ENCODE results near the gene CCDC57. TPM values are rescaled to one million over a fixed set of nuclear protein-coding genes. Genes with fewer than 3 reads are reported as not detected.

CCDC57 gene
- total and polyA plus RNA-seq, 9 of the 15 experiments (the other 6 are each of a cell fraction or from before 2014, with no cell fraction given) = 0.83 to 36.2 (median 13.6) TPM

DNA sequence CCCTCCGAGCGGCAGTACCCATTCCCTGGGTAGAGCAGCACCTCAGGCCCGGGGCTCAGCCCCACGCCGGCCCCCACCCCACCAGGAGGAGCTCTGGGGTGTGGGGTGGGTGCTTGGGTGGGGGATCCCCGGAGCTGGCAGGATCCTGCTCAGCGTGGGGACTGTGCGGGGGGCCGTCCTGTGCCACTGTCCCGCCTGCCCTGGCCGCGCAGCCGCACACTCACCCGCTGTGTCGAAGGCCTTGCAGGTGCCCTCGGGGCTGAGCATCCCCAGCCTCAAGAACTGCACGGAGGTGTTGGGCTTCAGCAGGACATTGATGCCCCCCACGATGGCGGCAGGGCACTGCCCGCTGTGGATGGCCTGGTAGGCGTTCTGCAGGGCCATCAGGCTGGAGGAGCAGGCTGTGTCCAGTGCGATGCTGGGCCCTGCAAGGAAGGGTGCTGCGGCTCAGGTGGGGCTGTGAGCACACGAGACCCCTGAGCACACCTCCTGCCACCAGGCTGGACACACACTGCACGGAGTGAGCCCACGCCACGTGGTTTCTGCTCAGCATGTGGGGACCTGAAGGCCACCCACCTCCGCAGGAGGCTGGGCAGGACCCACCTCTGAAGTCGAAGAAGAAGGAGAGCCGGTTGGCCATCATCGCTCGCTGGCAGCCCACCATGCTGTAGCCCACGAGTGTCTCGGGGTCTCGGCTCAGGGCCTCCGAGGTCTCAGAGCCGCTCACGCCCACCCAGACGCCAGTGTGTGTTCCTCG, 119.5 kb downstream of the CCDC57 start (continued):
- TF ChIP-seq, protein P1, sequence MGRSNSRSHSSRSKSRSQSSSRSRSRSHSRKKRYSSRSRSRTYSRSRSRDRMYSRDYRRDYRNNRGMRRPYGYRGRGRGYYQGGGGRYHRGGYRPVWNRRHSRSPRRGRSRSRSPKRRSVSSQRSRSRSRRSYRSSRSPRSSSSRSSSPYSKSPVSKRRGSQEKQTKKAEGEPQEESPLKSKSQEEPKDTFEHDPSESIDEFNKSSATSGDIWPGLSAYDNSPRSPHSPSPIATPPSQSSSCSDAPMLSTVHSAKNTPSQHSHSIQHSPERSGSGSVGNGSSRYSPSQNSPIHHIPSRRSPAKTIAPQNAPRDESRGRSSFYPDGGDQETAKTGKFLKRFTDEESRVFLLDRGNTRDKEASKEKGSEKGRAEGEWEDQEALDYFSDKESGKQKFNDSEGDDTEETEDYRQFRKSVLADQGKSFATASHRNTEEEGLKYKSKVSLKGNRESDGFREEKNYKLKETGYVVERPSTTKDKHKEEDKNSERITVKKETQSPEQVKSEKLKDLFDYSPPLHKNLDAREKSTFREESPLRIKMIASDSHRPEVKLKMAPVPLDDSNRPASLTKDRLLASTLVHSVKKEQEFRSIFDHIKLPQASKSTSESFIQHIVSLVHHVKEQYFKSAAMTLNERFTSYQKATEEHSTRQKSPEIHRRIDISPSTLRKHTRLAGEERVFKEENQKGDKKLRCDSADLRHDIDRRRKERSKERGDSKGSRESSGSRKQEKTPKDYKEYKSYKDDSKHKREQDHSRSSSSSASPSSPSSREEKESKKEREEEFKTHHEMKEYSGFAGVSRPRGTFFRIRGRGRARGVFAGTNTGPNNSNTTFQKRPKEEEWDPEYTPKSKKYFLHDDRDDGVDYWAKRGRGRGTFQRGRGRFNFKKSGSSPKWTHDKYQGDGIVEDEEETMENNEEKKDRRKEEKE (IDR thresholded peaks at IDR 0.05; ENCODE audit: borderline replicate concordance in 1 of 2, control insufficient read depth in 1 of 2, low read depth in 2 of 2, low read length in 1 of 2) = no peak
- TF ChIP-seq HDAC8 (tag; IDR thresholded peaks at IDR 0.05) (no peak), NR1H2 (CRISPR knock-in tag; IDR thresholded peaks at IDR 0.05) (no peak), ZNF140 (CRISPR knock-in tag; IDR thresholded peaks at IDR 0.05) (no peak), ETS1 (conservative IDR thresholded peaks at IDR 0.05; ENCODE audit: control insufficient read depth, low read depth, low read length) (0 out of 2 replicates have a peak, but pooled peaks have one; percentile 42), SP2 (IDR thresholded peaks at IDR 0.05; ENCODE audit: extremely low read depth, low read depth, low read length, poor library complexity, severe bottlenecking) (no peak), FOXP4 (CRISPR knock-in tag; IDR thresholded peaks at IDR 0.05; ENCODE audit: borderline replicate concordance) (no peak), RBM22 (IDR thresholded peaks at IDR 0.05; ENCODE audit: low read depth, low read length, poor library complexity, severe bottlenecking) (peak; percentile 18), ZNF134 (CRISPR knock-in tag; conservative IDR thresholded peaks at IDR 0.05) (no peak), PRPF4 (IDR thresholded peaks at IDR 0.05; ENCODE audit: insufficient read depth, low read depth, low read length, poor library complexity, severe bottlenecking) (peak; percentile 43)
- TF ChIP-seq, protein P2, sequence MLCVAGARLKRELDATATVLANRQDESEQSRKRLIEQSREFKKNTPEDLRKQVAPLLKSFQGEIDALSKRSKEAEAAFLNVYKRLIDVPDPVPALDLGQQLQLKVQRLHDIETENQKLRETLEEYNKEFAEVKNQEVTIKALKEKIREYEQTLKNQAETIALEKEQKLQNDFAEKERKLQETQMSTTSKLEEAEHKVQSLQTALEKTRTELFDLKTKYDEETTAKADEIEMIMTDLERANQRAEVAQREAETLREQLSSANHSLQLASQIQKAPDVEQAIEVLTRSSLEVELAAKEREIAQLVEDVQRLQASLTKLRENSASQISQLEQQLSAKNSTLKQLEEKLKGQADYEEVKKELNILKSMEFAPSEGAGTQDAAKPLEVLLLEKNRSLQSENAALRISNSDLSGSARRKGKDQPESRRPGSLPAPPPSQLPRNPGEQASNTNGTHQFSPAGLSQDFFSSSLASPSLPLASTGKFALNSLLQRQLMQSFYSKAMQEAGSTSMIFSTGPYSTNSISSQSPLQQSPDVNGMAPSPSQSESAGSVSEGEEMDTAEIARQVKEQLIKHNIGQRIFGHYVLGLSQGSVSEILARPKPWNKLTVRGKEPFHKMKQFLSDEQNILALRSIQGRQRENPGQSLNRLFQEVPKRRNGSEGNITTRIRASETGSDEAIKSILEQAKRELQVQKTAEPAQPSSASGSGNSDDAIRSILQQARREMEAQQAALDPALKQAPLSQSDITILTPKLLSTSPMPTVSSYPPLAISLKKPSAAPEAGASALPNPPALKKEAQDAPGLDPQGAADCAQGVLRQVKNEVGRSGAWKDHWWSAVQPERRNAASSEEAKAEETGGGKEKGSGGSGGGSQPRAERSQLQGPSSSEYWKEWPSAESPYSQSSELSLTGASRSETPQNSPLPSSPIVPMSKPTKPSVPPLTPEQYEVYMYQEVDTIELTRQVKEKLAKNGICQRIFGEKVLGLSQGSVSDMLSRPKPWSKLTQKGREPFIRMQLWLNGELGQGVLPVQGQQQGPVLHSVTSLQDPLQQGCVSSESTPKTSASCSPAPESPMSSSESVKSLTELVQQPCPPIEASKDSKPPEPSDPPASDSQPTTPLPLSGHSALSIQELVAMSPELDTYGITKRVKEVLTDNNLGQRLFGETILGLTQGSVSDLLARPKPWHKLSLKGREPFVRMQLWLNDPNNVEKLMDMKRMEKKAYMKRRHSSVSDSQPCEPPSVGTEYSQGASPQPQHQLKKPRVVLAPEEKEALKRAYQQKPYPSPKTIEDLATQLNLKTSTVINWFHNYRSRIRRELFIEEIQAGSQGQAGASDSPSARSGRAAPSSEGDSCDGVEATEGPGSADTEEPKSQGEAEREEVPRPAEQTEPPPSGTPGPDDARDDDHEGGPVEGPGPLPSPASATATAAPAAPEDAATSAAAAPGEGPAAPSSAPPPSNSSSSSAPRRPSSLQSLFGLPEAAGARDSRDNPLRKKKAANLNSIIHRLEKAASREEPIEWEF (CRISPR knock-in tag; IDR thresholded peaks at IDR 0.05) = no peak
- TF ChIP-seq, protein P3, sequence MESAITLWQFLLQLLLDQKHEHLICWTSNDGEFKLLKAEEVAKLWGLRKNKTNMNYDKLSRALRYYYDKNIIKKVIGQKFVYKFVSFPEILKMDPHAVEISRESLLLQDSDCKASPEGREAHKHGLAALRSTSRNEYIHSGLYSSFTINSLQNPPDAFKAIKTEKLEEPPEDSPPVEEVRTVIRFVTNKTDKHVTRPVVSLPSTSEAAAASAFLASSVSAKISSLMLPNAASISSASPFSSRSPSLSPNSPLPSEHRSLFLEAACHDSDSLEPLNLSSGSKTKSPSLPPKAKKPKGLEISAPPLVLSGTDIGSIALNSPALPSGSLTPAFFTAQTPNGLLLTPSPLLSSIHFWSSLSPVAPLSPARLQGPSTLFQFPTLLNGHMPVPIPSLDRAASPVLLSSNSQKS (CRISPR knock-in tag; IDR thresholded peaks at IDR 0.05) = no peak
